ENCODE data around the gene FAM180A. TPM values are rescaled to one million over a fixed set of nuclear protein-coding genes. Genes with fewer than 3 reads are reported as not detected.

FAM180A gene
- total RNA-seq, 2 donors from 2014 or later, result 0.45 to 1.1 TPM

DNA sequence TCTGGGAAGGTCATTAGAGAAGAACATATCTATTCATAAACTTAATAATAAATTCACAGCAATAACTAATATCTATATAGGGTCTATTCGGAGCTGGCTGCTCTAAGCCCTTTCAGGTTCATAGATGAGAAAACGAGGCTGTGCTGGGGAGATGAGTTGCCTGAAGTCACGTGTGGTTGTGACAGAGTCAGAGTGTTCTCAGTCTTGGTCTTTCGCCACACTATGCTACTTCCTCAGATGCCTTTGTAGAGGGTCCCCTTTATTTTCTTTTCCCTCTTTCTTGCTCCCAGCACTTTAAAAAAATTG is 43.7 kb upstream of the FAM180A start:
- H3K27ac ChIP-seq, result no peak overlapping the region
- intact Hi-C loops (cut with DNase I), result no loop called here
- no peaks in the 10 kb centered on the region for H3K27me3 ChIP-seq
- no peak overlapping the region for H3K4me3 ChIP-seq
- no peaks in the 10 kb centered on the region for H3K36me3 ChIP-seq
- TF ChIP-seq, protein P1, sequence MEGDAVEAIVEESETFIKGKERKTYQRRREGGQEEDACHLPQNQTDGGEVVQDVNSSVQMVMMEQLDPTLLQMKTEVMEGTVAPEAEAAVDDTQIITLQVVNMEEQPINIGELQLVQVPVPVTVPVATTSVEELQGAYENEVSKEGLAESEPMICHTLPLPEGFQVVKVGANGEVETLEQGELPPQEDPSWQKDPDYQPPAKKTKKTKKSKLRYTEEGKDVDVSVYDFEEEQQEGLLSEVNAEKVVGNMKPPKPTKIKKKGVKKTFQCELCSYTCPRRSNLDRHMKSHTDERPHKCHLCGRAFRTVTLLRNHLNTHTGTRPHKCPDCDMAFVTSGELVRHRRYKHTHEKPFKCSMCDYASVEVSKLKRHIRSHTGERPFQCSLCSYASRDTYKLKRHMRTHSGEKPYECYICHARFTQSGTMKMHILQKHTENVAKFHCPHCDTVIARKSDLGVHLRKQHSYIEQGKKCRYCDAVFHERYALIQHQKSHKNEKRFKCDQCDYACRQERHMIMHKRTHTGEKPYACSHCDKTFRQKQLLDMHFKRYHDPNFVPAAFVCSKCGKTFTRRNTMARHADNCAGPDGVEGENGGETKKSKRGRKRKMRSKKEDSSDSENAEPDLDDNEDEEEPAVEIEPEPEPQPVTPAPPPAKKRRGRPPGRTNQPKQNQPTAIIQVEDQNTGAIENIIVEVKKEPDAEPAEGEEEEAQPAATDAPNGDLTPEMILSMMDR (IDR thresholded peaks at IDR 0.05), result no peak
- no peak overlapping the region for H3K9ac ChIP-seq (ENCODE audit: low read depth in 2 of 2, low read length in 2 of 2)
- DNase-seq, result no peak
- H3K9me3 ChIP-seq, result no peaks in the 10 kb centered on the region
- no peaks in the 10 kb centered on the region for H3K4me1 ChIP-seq

DNA sequence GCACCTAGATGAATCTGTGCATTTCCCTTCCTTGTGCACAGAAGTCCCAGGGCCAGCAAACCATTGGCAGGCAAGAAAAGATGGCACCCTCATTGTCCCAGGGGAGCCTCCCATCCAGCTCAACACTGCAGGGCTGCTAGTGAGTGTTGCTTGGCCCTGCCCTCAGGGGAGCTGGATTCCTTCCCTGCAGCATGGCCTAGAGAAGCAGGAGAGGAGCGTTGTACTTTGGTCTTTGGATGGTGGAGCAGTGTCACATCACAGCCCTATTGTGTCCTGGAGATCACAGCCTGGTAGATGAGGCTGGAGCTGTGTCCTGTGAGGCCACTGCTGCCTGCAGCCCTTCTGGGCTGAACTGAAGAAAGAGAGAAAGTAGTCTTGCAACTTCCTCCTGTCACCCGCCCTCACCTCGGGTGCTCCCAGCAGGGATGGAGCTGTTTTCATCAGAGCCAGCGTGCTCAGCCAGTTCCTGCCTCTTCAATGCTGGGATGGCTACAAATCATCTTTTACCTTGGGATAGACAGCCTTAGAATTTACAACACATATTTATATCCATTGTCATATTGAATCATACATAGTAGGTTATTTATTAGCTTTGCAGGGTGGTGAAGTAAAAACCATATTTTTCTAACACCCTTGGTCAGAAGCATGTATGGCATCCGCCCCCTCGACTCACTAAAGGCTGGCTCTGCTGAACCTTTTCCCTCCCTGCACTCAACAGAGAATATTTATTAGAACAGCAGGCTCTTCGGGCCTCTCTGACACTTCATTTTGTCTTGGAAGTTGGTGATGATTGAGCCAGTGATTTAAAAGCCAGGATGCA is 43.1 kb upstream of the FAM180A start:
- TF ChIP-seq, protein P1 (IDR thresholded peaks at IDR 0.05), result no peak
- no peak for DNase-seq
- Histone ChIP-seq H3K27ac (no peak overlapping the region), H3K27me3 (no peaks in the 10 kb centered on the region), H3K4me1 (no peaks in the 10 kb centered on the region), H3K4me3 (no peak overlapping the region), H3K9ac (ENCODE audit: low read depth in 2 of 2, low read length in 2 of 2) (no peak overlapping the region), H3K36me3 (no peaks in the 10 kb centered on the region), H3K9me3 (no peaks in the 10 kb centered on the region)
- intact Hi-C loops (cut with DNase I), result no loop called here

DNA sequence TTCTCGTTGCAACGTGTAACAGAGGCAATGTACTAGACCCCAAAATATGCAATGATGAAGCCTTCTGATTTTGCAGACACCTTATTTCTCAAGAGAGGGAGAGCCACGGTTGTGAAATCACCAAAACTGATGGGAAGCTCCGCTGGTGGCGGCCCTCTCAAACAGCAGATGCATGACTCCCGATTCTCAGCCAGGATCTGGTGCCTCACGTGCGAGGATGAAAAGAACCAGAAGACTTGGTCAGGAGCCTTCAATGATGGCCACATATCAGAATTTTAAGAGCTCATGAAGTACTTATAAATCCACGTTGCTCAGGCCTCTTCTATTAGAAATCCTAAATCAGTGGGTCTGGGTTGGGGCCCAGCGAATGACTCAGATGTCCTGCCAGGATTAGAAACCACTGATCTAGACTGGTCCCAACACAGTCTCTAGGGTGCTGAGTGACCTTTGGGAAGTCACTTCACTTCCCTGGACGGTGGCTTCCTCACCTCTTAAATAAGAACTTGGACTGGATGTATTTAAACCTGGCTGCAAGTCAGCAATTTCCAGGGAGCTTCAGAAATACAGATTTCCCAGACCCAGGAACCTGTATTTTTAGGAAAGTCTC is 41.9 kb upstream of the FAM180A start:
- no peak for DNase-seq
- Histone ChIP-seq H3K27ac (no peak overlapping the region), H3K9ac (ENCODE audit: low read depth in 2 of 2, low read length in 2 of 2) (no peak overlapping the region), H3K9me3 (no peaks in the 10 kb centered on the region), H3K36me3 (no peaks in the 10 kb centered on the region), H3K4me1 (no peaks in the 10 kb centered on the region), H3K27me3 (no peaks in the 10 kb centered on the region), H3K4me3 (no peak overlapping the region)
- TF ChIP-seq, protein P1 (IDR thresholded peaks at IDR 0.05), result no peak
- intact Hi-C loops (cut with DNase I), result no loop called here

DNA sequence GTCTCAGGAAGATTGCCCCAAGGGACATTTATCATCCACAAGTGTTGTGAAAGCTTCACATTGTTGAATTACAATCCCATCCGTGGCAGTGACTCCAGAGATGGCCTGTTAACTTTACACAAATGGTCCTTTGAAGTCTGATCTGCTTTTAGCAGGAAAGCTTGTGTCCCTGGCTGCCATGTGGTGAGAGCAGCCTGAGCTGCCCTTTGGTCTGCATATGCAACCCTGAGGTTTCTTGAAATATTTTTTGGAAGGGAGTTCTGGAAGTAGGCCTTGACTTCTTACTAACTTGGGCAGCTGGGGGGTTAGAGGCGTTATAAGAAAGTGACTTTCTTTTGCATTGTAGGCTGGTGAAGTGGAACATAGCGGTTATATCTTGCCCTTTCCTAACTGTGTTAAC is 41.3 kb upstream of the FAM180A start:
- Histone ChIP-seq H3K36me3 (no peaks in the 10 kb centered on the region), H3K4me1 (no peaks in the 10 kb centered on the region), H3K9me3 (no peaks in the 10 kb centered on the region), H3K27ac (no peak overlapping the region), H3K4me3 (no peak overlapping the region), H3K9ac (ENCODE audit: low read depth in 2 of 2, low read length in 2 of 2) (no peak overlapping the region), H3K27me3 (no peaks in the 10 kb centered on the region)
- TF ChIP-seq, protein P1 (IDR thresholded peaks at IDR 0.05), result no peak
- DNase-seq, result no peak
- intact Hi-C loops (cut with DNase I), result no loop called here

GRCh38 chr7:135789431-135789830 is 40.8 kb upstream of the FAM180A start:
- H3K27me3 ChIP-seq, result no peaks in the 10 kb centered on the region
- H3K9me3 ChIP-seq, result no peaks in the 10 kb centered on the region
- intact Hi-C loops (cut with DNase I), result no loop called here
- no peak for DNase-seq
- no peak overlapping the region for H3K9ac ChIP-seq (ENCODE audit: low read depth in 2 of 2, low read length in 2 of 2)
- no peak overlapping the region for H3K27ac ChIP-seq
- H3K36me3 ChIP-seq, result no peaks in the 10 kb centered on the region
- H3K4me1 ChIP-seq, result no peaks in the 10 kb centered on the region
- H3K4me3 ChIP-seq, result no peak overlapping the region
- TF ChIP-seq, protein P1 (IDR thresholded peaks at IDR 0.05), result no peak
